GM12878 (cell line): Measurements from ENCODE around the gene COL17A1. TPM values are rescaled to one million over a fixed set of nuclear protein-coding genes. Genes with fewer than 3 reads are reported as not detected.

ENCODE experiments used
- ATAC-seq: fragments of 200-7000 bp; cut with Tn5 transposase; 3 replicates; pipeline ENCODE4 v1.9.1; 2020; ENCODE audit warnings: mild to moderate bottlenecking, moderate library complexity
- BruUV-seq: library from RNA; stranded (reverse); fragments of 400-500 nt; replicated peaks from 2 replicates; lab custom pipeline; 2021; lab: Mats Ljungman, UMichigan
- CTCF ChIA-PET: fragments of 300-600 bp; sonication (Branson Sonifier 250); formaldehyde crosslinking; extraction: SDS; loops from one replicate; lab custom pipeline; 2021; ENCODE audit warnings: inconsistent platforms; lab: Yijun Ruan, JAX
- POLR2A ChIA-PET: fragments of 350-600 bp; formaldehyde crosslinking; extraction: SDS; loops from one replicate; lab custom pipeline; 2021; ENCODE audit warnings: inconsistent platforms; lab: Charles Lee
- RAD21 ChIA-PET: fragments of 300-600 bp; sonication (Branson Sonifier 250); formaldehyde crosslinking; loops from one replicate; lab custom pipeline; 2023; ENCODE audit warnings: antibody characterized with exemption; ENCODE audit not compliant: unreplicated experiment; lab: Charles Lee
- SMC1A ChIA-PET: fragments of 300-600 bp; sonication (Branson Sonifier 250); formaldehyde crosslinking; loops from one replicate; lab custom pipeline; 2023; ENCODE audit not compliant: unreplicated experiment, uncharacterized antibody; lab: Charles Lee
- DNase-seq: peaks from one replicate; pipeline ENCODE4 v3.0.0-alpha.2; 2011; ENCODE audit warnings: low read depth, low spot score
- FAIRE-seq: peaks from 3 replicates; lab custom pipeline; 2011; peaks lifted over from hg19 to GRCh38; lab: Jason Lieb, UNC
- H2AFZ ChIP-seq: 2 replicates; pipeline ENCODE4 v1.6.0; 2011; ENCODE audit warnings: low read depth, low read length, control low read depth; ENCODE audit not compliant: control insufficient read depth
- H3K27ac ChIP-seq: 2 replicates; pipeline ENCODE4 v1.5.1; 2011; ENCODE audit warnings: control low read depth; ENCODE audit not compliant: control insufficient read depth, insufficient read depth
- H3K27me3 ChIP-seq, 2 experiments: replicated peaks in 1 of 2; 2 replicates each; pipeline versions ENCODE4 v1.6.0 to v1.6.1; 2011; ENCODE audit warnings: low read length in 1 of 2; ENCODE audit not compliant: control insufficient read depth in 2 of 2, insufficient read depth in 2 of 2
- H3K36me3 ChIP-seq, 2 experiments: 2 replicates each; pipeline ENCODE4 v1.5.1; 2011; ENCODE audit warnings: low read length in 1 of 2; ENCODE audit not compliant: control insufficient read depth in 2 of 2, insufficient read depth in 2 of 2
- H3K4me1 ChIP-seq: 2 replicates; pipeline ENCODE4 v1.6.1; 2011; ENCODE audit warnings: mild to moderate bottlenecking, low read length, moderate library complexity, mixed read lengths; ENCODE audit not compliant: control insufficient read depth, insufficient read depth
- H3K4me2 ChIP-seq: 2 replicates; pipeline ENCODE4 v1.6.0; 2011; ENCODE audit warnings: control low read depth; ENCODE audit not compliant: control insufficient read depth, insufficient read depth
- H3K4me3 ChIP-seq: fragments of 200-600 bp; sonication (generic); 2 replicates; pipeline ENCODE4 v1.5.1; 2016
- H3K79me2 ChIP-seq: 2 replicates; pipeline ENCODE4 v1.6.0; 2011; ENCODE audit warnings: low read length; ENCODE audit not compliant: control insufficient read depth, insufficient read depth
- H3K9ac ChIP-seq: 2 replicates; pipeline ENCODE4 v1.8.0; 2011; ENCODE audit warnings: low read length, control low read depth, mixed read lengths; ENCODE audit not compliant: control insufficient read depth, insufficient read depth
- H3K9me3 ChIP-seq: replicated peaks from 3 replicates; pipeline ENCODE4 v1.5.1; 2011; ENCODE audit warnings: mild to moderate bottlenecking, low read length; ENCODE audit not compliant: control insufficient read depth, insufficient read depth
- H4K20me1 ChIP-seq: 2 replicates; pipeline ENCODE4 v1.6.0; 2011; ENCODE audit not compliant: control insufficient read depth, insufficient read depth
- FOXM1 ChIP-seq: IDR thresholded peaks from 2 replicates; pipeline ENCODE4 v1.6.1; 2012; ENCODE audit warnings: low read depth, mild to moderate bottlenecking, inconsistent platforms, low read length, moderate library complexity
- HDAC6 ChIP-seq: fragments of 200-600 bp; sonication (generic); IDR thresholded peaks from one replicate; pipeline ENCODE4 v1.8.0; 2017; ENCODE audit warnings: antibody characterized with exemption; ENCODE audit not compliant: unreplicated experiment
- HDGF ChIP-seq: fragments of 450-650 bp; IDR thresholded peaks from 2 replicates; pipeline ENCODE4 v1.6.1; 2016; ENCODE audit warnings: antibody characterized with exemption
- IKZF1 ChIP-seq: fragments of 450-650 bp; conservative IDR thresholded peaks from 2 replicates; pipeline ENCODE4 v1.6.1; 2017; ENCODE audit warnings: antibody characterized with exemption, mild to moderate bottlenecking
- MEF2A ChIP-seq: IDR thresholded peaks from 2 replicates; pipeline ENCODE4 v1.6.1; 2011; ENCODE audit warnings: low read depth, mild to moderate bottlenecking, low read length, moderate library complexity; ENCODE audit not compliant: insufficient read depth
- MYC ChIP-seq: IDR thresholded peaks from 2 replicates; pipeline ENCODE4 v1.6.1; 2011; ENCODE audit warnings: mild to moderate bottlenecking, low read length, moderate library complexity, inconsistent platforms; ENCODE audit not compliant: insufficient read depth, insufficient replicate concordance, insufficient read length, severe bottlenecking
- RELB ChIP-seq: fragments of 450-650 bp; IDR thresholded peaks from 2 replicates; pipeline ENCODE4 v1.6.1; 2017; ENCODE audit warnings: low read depth, mild to moderate bottlenecking, moderate library complexity
- TAF1 ChIP-seq: IDR thresholded peaks from 2 replicates; pipeline ENCODE4 v1.6.1; 2011; ENCODE audit warnings: mild to moderate bottlenecking, low read depth, low read length, borderline replicate concordance
- ZBTB33 ChIP-seq: fragments of 450-650 bp; IDR thresholded peaks from 2 replicates; pipeline ENCODE4 v1.6.1; 2017; ENCODE audit warnings: mild to moderate bottlenecking
- ZBTB4 ChIP-seq: fragments of 450-650 bp; formaldehyde crosslinking; IDR thresholded peaks from 2 replicates; pipeline ENCODE4 v1.4.0; 2022; ENCODE audit warnings: mild to moderate bottlenecking, moderate library complexity
- ZNF592 ChIP-seq: fragments of 450-650 bp; IDR thresholded peaks from 2 replicates; pipeline ENCODE4 v1.6.1; 2017; ENCODE audit warnings: mild to moderate bottlenecking, moderate library complexity
- WGBS: methylation state at CpG from one replicate; pipeline ENCODE4 v1.1.6; 2016; ENCODE audit warnings: low lambda C conversion rate; ENCODE audit not compliant: insufficient replicate concordance, insufficient coverage; ENCODE audit errors: missing lambda C conversion rate; 5-methylcytosine and 5-hydroxymethylcytosine counted together
- in situ Hi-C: fragments of 300-500 bp; cut with MboI; formaldehyde crosslinking; loops from 9 replicates; pipeline ENCODE4 v1.14.3; 2018; ENCODE audit warnings: mixed read lengths
- intact Hi-C: fragments of 100-400 bp; cut with micrococcal nuclease; formaldehyde crosslinking; loops from one replicate; pipeline ENCODE4 v1.14.2; 2022; ENCODE audit not compliant: unreplicated experiment
- polyA plus RNA-seq, 11 experiments: library from polyadenylated mRNA; depleted of rRNA in 4 of 11; unstranded in 6 of 11; stranded (reverse) in 5 of 11; fragments of >200 nt; fragmentation: Nextera tagmentation in 4 of 11; fragmentation: Illumina TruSeq in 1 of 11; extraction: Ambion mirVana in 4 of 11; extraction: Trizol in 1 of 11; gene quantifications; 1 replicate in 1 of 11; 2 replicates in 10 of 11; pipeline versions ENCODE4 v1.2.1 to v1.2.3, GENCODE V29; 2011 to 2016; ENCODE audit warnings: inconsistent platforms in 2 of 11, missing spikeins in 2 of 11, low read depth in 1 of 11
- total RNA-seq, 4 experiments: library from RNA; depleted of rRNA in 3 of 4; stranded (reverse); fragments of >200 nt in 3 of 4; fragmentation: Illumina TruSeq in 1 of 4; extraction: Trizol in 1 of 4; gene quantifications; 2 replicates each; pipeline versions ENCODE4 v1.2.1 to v1.2.3, GENCODE V29; 2013 to 2021

Gene COL17A1
- total and polyA plus RNA-seq, 10 of the 15 experiments (the other 5 are each of a cell fraction or from before 2014, with no cell fraction given): 0.08 to 0.22 TPM; not detected in 8

GRCh38 chr10:104076743-104077160 is 8.9 kb downstream of the COL17A1 start (continued):
- TF ChIP-seq TAF1 (no peak), IKZF1 (no peak), MYC (no peak)

GRCh38 chr10:104074505-104074904 is 11.2 kb downstream of the COL17A1 start:
- Histone ChIP-seq H2AFZ (no peak overlapping the region), H3K79me2 (no peaks in the 10 kb centered on the region), H3K4me3 (no peak overlapping the region), H3K9me3 (no peaks in the 10 kb centered on the region), H3K36me3 (no peaks in the 10 kb centered on the region), H3K4me1 (no peaks in the 10 kb centered on the region), H4K20me1 (no peaks in the 10 kb centered on the region), H3K9ac (no peak overlapping the region), H3K27ac (no peak overlapping the region), H3K4me2 (no peak overlapping the region), H3K27me3 (no peaks in the 10 kb centered on the region)
- POLR2A ChIA-PET: no interaction called here
- intact Hi-C loops (no loop called here), in situ Hi-C loops (no loop called here)
- ATAC-seq: no peak
- RAD21 ChIA-PET: no interaction called here
- BruUV-seq: no TSS peak
- 40% methylated on average over 6 of the region's 6 CpGs for WGBS
- CTCF ChIA-PET: interaction anchor here (1.4 kb wide), 1 partner anchor 8 kb away, joined by 6 read pairs; no protein-coding TSS in a partner anchor
- FAIRE-seq: no peak
- DNase-seq: no peak
- SMC1A ChIA-PET: no interaction called here
- no peak for TF ChIP-seq MEF2A
- TF ChIP-seq ZNF592: no peak
- no peak for TF ChIP-seq ZBTB4 (CRISPR knock-in tag)
- no peak for TF ChIP-seq FOXM1
- TF ChIP-seq RELB: no peak
- no peak for TF ChIP-seq ZBTB33
- TF ChIP-seq HDAC6: no peak
- TF ChIP-seq TAF1: no peak
- no peak for TF ChIP-seq HDGF
